GM18907 (cell line): ENCODE measurements around the gene TUBGCP5.
A peak's percentile ranks its signal among the peaks of the same experiment; 100 is the strongest.
"Not testable (repeated sequence)": the region's sequence is repeated elsewhere in the genome, so short reads cannot be mapped to it uniquely, and the experiment has no call there.

Source experiments
- ATAC-seq: cut with Tn5 transposase; IDR thresholded peaks from one replicate; pipeline ENCODE4 v1.9.1; 2021; ENCODE audit warnings: mild to moderate bottlenecking, moderate library complexity; ENCODE audit not compliant: unreplicated experiment

Gene TUBGCP5

DNA sequence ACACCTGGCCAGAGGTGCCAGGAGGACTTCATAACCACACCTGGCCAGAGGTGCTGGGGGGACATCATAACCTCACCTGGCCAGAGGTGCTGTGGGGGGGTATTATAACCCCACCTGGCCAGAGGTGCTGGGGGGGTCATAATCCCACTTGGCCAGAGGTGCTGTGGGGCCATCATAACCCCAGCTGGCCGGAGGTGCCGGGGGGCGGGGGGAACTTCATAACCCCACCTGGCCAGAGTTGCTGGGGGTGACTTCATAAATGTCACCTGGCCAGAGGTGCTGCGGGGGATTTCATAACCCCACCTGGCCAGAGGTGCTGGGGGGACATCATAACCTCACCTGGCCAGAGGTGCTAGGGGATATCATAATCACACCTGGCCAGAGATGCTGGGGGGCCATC is 4.2 kb upstream of the TUBGCP5 start:
- ATAC-seq: not testable (repeated sequence)

- ATAC-seq: not testable (repeated sequence)
Measured at GRCh38 chr15:23041736-23042135, 2.4 kb upstream of the TUBGCP5 start.

- no peak for ATAC-seq
Measured at GRCh38 chr15:23039917-23040281, 530 bp upstream of the TUBGCP5 start.

GRCh38 chr15:23038726-23039142 is 635 bp downstream of the TUBGCP5 start:
- ATAC-seq: peak; percentile 18

- no peak for ATAC-seq
Measured at GRCh38 chr15:23035964-23036566, 3.3 kb downstream of the TUBGCP5 start.

- ATAC-seq: no peak
Measured at GRCh38 chr15:23033979-23034378, 5.4 kb downstream of the TUBGCP5 start.

DNA sequence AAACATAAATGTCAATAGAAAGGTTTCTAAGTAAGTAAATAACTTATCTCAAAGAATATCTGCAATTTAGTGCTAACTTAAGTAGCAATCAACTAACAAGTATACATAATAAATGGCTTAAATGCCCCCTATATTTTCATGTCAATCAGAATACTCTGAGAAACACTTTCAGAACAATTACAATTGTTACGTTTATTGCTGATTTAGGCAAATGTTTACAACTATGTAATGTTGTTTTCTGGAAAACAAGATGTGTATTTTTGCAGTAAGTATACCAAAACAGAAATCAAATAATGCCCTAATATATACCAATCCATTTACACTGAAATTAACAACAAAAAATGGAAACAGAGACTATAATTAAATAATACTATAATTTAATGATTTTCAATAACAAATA is 13.2 kb downstream of the TUBGCP5 start:
- ATAC-seq: no peak

- ATAC-seq: no peak
Measured at GRCh38 chr15:23022156-23022555, 17.2 kb downstream of the TUBGCP5 start.

DNA sequence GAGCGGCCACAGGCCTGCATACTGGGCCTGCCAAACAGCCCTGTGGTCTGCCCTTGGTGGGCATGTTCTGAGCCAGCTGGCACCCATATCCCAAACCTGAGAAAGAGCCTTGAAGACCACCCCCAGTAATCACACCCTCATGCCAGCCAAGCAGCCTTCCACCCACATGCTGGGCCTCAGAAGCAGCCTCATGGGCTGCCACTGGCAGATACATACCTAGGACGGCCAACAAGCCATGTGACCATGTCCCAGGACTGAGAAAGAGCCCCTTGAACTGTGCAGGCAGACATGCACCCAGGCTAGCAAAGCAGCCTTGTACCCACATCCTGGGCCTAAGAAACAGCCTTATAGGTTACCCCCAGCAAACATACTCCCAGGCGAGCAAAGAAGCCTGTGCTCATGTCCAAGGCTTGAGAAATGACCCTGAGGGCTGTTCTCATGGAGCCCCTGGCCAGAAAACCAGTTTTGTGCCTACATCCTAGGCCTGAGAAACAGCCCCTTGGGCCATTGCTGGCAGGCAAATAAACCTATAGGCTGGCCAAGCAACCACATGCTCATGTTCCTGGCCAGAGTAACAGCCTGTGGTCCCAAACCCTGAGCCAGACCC is 24.9 kb downstream of the TUBGCP5 start:
- no peak for ATAC-seq

DNA sequence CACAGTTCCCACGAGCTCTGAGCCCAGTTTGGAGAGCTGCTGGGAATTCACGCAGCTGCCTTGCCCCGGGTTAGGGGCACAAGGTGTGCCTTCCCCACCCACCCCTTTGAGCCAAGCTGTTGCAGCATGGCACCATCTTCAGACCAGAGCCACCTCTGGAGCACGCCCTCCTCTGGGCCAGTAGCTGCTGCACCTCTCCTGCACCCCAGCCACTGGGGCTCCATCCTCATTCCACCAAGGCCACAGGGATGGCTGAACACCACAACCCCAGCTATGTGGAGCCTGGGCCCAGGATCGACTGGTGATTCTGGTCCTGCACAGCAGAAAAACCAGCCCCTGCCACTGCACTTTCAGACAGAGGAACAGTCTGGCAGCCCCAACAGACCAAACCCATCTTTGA is 25.7 kb downstream of the TUBGCP5 start:
- ATAC-seq: no peak

- not testable (repeated sequence) for ATAC-seq
Measured at GRCh38 chr15:23012616-23013015, 26.8 kb downstream of the TUBGCP5 start.

- no peak for ATAC-seq
Measured at GRCh38 chr15:23003736-23004135, 35.6 kb downstream of the TUBGCP5 start.

- ATAC-seq: no peak
Measured at GRCh38 chr15:23002920-23003319, 36.4 kb downstream of the TUBGCP5 start.

DNA sequence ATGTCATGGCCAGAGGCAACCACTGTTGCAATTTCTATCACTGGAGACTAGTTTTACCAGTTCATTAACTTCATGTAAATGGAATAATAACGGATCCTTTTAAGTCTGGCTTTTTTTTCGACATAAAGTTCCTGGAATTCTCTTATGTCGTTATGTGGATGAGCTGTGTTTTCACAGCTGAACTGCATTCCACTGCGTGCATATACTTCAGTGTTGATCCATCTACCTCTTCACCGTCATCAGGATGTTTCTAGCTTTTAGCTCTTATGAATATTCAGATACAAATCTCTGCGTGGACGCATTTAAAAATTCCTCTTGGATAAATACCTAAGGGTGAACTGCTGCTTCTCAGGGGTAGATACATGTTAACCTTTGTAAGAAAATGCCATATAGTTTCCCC is 43.6 kb downstream of the TUBGCP5 start:
- ATAC-seq: no peak

DNA sequence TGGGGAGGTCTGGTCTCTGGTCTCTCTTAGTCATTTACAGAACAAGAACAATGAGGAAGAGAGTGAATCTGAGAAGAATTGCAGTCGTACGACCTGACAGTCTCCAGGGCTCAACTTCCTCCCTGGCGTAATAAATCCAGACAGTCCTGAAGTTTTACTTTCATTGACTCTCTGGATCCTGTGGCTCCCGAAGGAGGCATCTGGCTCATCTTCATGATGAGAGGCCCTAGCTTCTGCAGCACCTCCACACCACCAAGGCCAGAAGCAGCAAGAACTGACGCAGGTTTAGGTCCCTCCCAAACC is 47.4 kb downstream of the TUBGCP5 start:
- ATAC-seq: no peak

DNA sequence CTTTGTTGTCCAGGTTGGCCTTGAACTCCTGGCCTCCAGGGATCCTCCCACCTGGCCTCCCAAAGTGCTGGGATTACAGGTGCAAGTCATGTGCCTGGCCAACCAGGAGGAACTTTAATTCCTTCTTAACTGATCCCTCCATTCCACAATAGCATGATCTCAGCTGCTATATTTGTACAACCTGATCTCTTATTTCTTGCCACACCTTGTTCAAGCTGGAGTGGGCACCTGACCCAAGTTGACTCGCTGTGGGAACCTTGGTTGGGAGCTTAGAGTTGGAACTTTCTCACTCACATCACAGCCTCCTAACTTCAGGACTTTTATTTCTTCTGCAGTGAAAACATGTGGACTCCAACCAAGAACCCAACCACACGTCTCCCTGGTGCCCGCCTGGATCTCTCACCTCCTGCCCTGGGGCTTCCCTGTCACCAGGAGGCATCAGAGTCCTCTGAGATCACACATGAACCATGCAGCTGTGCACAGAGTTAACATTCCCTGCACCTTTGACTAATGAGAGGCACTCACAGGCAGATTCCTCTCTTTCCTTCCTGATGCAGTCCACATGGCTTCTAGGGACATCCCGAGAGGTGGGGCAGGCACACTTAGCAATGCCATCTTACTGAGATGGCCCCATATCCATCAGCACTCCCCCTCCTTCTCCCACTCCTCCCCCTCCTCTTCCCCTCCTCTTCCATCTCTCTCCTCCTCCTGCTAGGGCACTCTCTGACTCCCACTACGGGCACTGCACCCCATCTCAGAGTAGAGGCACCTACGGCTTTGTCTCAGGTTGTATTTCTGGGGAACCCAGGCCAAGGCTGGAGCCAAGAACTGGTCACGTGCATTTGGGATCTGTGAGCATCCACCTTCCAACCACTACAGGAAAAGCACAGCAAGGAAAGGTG is 49.5 kb downstream of the TUBGCP5 start:
- no peak for ATAC-seq

GRCh38 chr15:22988811-22989210 is 50.6 kb downstream of the TUBGCP5 start:
- ATAC-seq: no peak

DNA sequence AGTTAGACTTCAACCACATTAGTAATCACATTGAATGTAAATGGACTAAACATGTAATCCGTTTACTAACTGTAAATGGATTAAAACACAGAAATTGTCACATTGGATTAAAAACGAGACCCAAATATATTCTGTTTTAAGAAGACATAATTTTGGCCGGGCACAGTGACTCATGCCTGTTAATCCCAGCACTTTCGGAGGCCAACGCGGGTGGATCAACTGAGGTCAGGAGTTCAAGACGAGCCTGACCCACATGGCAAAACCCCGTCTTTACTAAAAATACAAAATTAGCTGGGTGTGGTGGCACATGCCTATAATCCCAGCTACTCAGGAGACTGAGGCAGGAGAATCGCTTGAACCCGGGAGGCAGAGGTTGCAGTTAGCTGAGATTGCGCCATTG is 57.4 kb downstream of the TUBGCP5 start:
- not testable (repeated sequence) for ATAC-seq

- ATAC-seq: no peak
Measured at GRCh38 chr15:22981051-22981840, 58.1 kb downstream of the TUBGCP5 start.

DNA sequence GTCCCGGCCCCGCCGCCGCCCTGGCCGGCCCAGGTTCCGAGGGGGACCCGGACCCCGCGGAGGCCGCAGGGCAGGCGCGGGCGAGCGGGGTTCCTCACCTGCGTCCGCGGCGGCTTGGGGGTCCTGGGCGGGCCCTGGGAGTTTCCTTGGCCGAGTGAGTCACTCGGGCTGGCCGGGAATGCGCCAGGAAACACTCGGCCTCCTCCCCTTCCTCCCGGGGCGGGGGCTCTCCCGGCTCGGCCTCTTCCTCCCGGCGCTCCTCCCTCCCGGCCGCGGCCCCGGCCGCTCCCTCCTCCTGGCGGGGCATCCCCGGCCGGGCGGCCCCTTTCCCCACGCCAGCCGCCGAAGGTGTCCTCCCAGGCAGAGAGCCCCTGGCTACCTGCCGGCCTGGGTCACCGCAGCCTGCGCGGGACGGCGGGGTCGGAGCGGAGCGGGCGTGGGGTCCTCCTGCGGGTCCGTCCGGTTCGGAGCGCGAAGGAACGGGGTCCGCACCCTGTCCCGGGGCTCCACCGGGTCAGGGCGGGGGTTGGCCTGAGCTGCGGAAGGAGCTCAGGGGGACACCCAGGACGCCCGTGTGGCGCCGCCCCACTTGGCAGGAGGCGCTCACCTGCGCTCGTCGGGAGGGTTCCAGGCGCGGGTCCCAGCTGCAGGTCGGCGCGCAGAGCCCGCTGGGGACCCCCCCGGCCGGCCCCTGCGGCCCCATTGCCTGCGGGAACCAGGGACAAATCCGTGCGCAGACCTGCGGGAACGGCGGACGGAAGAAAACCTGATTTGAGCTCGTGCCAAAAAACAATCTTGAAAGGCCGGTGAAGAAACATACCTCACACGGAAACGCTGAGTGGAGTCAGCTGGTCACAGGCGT is 58.9 kb downstream of the TUBGCP5 start, which contains the start of gene CYFIP1:
TSS of gene CYFIP1 (minus strand) at position 180 of the 862 bp plus-strand sequence. CDS start 33,083 bp downstream, outside the sequence.
- peak; percentile 66 for ATAC-seq
